Measurements from ENCODE around the gene TSHZ2.

Gene TSHZ2

GRCh38 chr20:53116733-53117132, 144.6 kb downstream of the TSHZ2 start:
- ChIA-PET CTCF (no interaction called here), POLR2A (no interaction called here)
- no peak for TF ChIP-seq CTCF (IDR thresholded peaks at IDR 0.05; ENCODE audit: control extremely low read depth, extremely low read depth, low read depth, missing control alignments)
- DNase-seq (ENCODE audit: extremely low spot score): no peak

GRCh38 chr20:53122853-53123252, 150.7 kb downstream of the TSHZ2 start:
- TF ChIP-seq CTCF (IDR thresholded peaks at IDR 0.05; ENCODE audit: control extremely low read depth, extremely low read depth, low read depth, missing control alignments): no peak
- POLR2A ChIA-PET: no interaction called here

GRCh38 chr20:53124075-53124551, 152.0 kb downstream of the TSHZ2 start:
- TF ChIP-seq CTCF (IDR thresholded peaks at IDR 0.05; ENCODE audit: control extremely low read depth, extremely low read depth, low read depth, missing control alignments): no peak
- ChIA-PET CTCF (no interaction called here), POLR2A (no interaction called here)
- DNase-seq (ENCODE audit: extremely low spot score): no peak

More at GRCh38 chr20:53122853-53123252, 150.7 kb downstream of the TSHZ2 start:
- no peak for DNase-seq (ENCODE audit: extremely low spot score)
- CTCF ChIA-PET: no interaction called here

GRCh38 chr20:53124803-53125202, 152.6 kb downstream of the TSHZ2 start:
- no peak for DNase-seq (ENCODE audit: extremely low spot score)
- ChIA-PET CTCF (no interaction called here), POLR2A (no interaction called here)
- no peak for TF ChIP-seq CTCF (IDR thresholded peaks at IDR 0.05; ENCODE audit: control extremely low read depth, extremely low read depth, low read depth, missing control alignments)

- DNase-seq (ENCODE audit: extremely low spot score): no peak
- ChIA-PET CTCF (no interaction called here), POLR2A (no interaction called here)
- TF ChIP-seq CTCF (IDR thresholded peaks at IDR 0.05; ENCODE audit: control extremely low read depth, extremely low read depth, low read depth, missing control alignments): no peak
Observed at GRCh38 chr20:53126185-53126584, 154.0 kb downstream of the TSHZ2 start.

GRCh38 chr20:53127027-53127426, 154.9 kb downstream of the TSHZ2 start:
- DNase-seq (ENCODE audit: extremely low spot score): no peak
- ChIA-PET CTCF (no interaction called here), POLR2A (no interaction called here)
- no peak for TF ChIP-seq CTCF (IDR thresholded peaks at IDR 0.05; ENCODE audit: control extremely low read depth, extremely low read depth, low read depth, missing control alignments)

GRCh38 chr20:53128004-53128403, 155.8 kb downstream of the TSHZ2 start:
- TF ChIP-seq CTCF (IDR thresholded peaks at IDR 0.05; ENCODE audit: control extremely low read depth, extremely low read depth, low read depth, missing control alignments): no peak
- DNase-seq (ENCODE audit: extremely low spot score): no peak
- CTCF ChIA-PET: no interaction called here
- POLR2A ChIA-PET: no interaction called here
